GM21576 (cell line): ENCODE data around the gene EXOC6B.
"Not testable (repeated sequence)": the region's sequence is repeated elsewhere in the genome, so short reads cannot be mapped to it uniquely, and the experiment has no call there.

Experiments
- ATAC-seq: cut with Tn5 transposase; IDR thresholded peaks from one replicate; pipeline ENCODE4 v1.9.1; 2021; ENCODE audit warnings: mild to moderate bottlenecking, moderate library complexity; ENCODE audit not compliant: unreplicated experiment

EXOC6B gene

GRCh38 chr2:72555943-72556342, 269.9 kb downstream of the EXOC6B start:
- ATAC-seq, result no peak

- ATAC-seq, result not testable (repeated sequence)
Observed at GRCh38 chr2:72555363-72555762, 270.5 kb downstream of the EXOC6B start.

GRCh38 chr2:72554910-72555309, 270.9 kb downstream of the EXOC6B start:
- not testable (repeated sequence) for ATAC-seq

GRCh38 chr2:72554381-72554780, 271.5 kb downstream of the EXOC6B start:
- ATAC-seq, result no peak

- no peak for ATAC-seq
Observed at GRCh38 chr2:72548081-72548764, 277.6 kb downstream of the EXOC6B start.

- ATAC-seq, result no peak
Observed at GRCh38 chr2:72545790-72546189, 280.0 kb downstream of the EXOC6B start.

- ATAC-seq, result no peak
Observed at GRCh38 chr2:72544554-72544953, 281.3 kb downstream of the EXOC6B start.

- ATAC-seq, result no peak
Observed at GRCh38 chr2:72543497-72544216, 282.2 kb downstream of the EXOC6B start.

GRCh38 chr2:72539071-72539552, 286.7 kb downstream of the EXOC6B start:
- no peak for ATAC-seq

- no peak for ATAC-seq
Observed at GRCh38 chr2:72538486-72538885, 287.3 kb downstream of the EXOC6B start.

- ATAC-seq, result not testable (repeated sequence)
Observed at GRCh38 chr2:72535586-72535985, 290.2 kb downstream of the EXOC6B start.

GRCh38 chr2:72533765-72534164, 292.1 kb downstream of the EXOC6B start:
- no peak for ATAC-seq

GRCh38 chr2:72527424-72527823, 298.4 kb downstream of the EXOC6B start:
- ATAC-seq, result no peak

- ATAC-seq, result no peak
Observed at GRCh38 chr2:72526623-72527022, 299.2 kb downstream of the EXOC6B start.

- no peak for ATAC-seq
Observed at GRCh38 chr2:72524071-72524470, 301.8 kb downstream of the EXOC6B start.

GRCh38 chr2:72515696-72516095, 310.1 kb downstream of the EXOC6B start:
- no peak for ATAC-seq

- no peak for ATAC-seq
Observed at GRCh38 chr2:72513011-72513410, 312.8 kb downstream of the EXOC6B start.

- ATAC-seq, result no peak
Observed at GRCh38 chr2:72512376-72512775, 313.5 kb downstream of the EXOC6B start.

GRCh38 chr2:72511906-72512305, 313.9 kb downstream of the EXOC6B start:
- no peak for ATAC-seq

- no peak for ATAC-seq
Observed at GRCh38 chr2:72497763-72498162, 328.1 kb downstream of the EXOC6B start.

GRCh38 chr2:72496479-72496878, 329.4 kb downstream of the EXOC6B start:
- no peak for ATAC-seq

- ATAC-seq, result no peak
Observed at GRCh38 chr2:72494392-72494791, 331.4 kb downstream of the EXOC6B start.
